Mucosa of descending colon (tissue), 3 donors: ENCODE data around the gene CNN2. TPM values are rescaled to one million over a fixed set of nuclear protein-coding genes. Genes with fewer than 3 reads are reported as not detected.
A peak's percentile ranks its signal among the peaks of the same experiment; 100 is the strongest.

Experiments
- ATAC-seq: fragments of 200-7000 bp; cut with Tn5 transposase; one replicate; pipeline ENCODE4 v1.9.1; 2020; ENCODE audit warnings: mild to moderate bottlenecking, moderate library complexity
- DNase-seq, 3 donors: peaks; one replicate each; pipeline ENCODE4 v3.0.0-alpha.2; 2020
- H3K36me3 ChIP-seq: fragments of 200-600 bp; one replicate; pipeline ENCODE4 v1.8.0; 2021; ENCODE audit warnings: low read depth, mild to moderate bottlenecking
- H3K4me1 ChIP-seq: fragments of 200-600 bp; one replicate; pipeline ENCODE4 v1.8.0; 2021; ENCODE audit warnings: low read depth, mild to moderate bottlenecking
- H3K4me3 ChIP-seq: fragments of 200-600 bp; one replicate; pipeline ENCODE4 v1.8.0; 2021; ENCODE audit warnings: mild to moderate bottlenecking
- H3K9me3 ChIP-seq: fragments of 200-600 bp; one replicate; pipeline ENCODE4 v1.8.0; 2021; ENCODE audit warnings: mild to moderate bottlenecking
- CTCF ChIP-seq: fragments of 200-600 bp; IDR thresholded peaks from one replicate; pipeline ENCODE4 v1.8.0; 2022; ENCODE audit warnings: antibody characterized with exemption, mild to moderate bottlenecking
- intact Hi-C, 2 donors: fragments of 100-400 bp; cut with DNase I in 1 of 2; cut with micrococcal nuclease in 1 of 2; formaldehyde crosslinking; loops; one replicate each; pipeline versions ENCODE4 v1.11.0 to v1.11.1; 2022; cut with DNase I, micrococcal nuclease
- total RNA-seq, 3 donors: library from RNA; stranded (reverse); fragmentation: NEBNext Ultra II Directional in 2 of 3; extraction: Animal tissue kit (Norgen Biotek cat#: 25700) in 2 of 3; gene quantifications; one replicate each; pipeline versions ENCODE4 v1.2.1 to v1.2.4, GENCODE V29; 2021 to 2023
- donor health status: DM: no; HTN: no; CAD: no; lungs with moderate emphysema.
- donor health status: DM: no; HTN: no; CAD: no.
- donor health status: DM: no; HTN: yes; CAD: no.

Gene CNN2
- total RNA-seq, 3 donors from 2014 or later, result 65.0 to 88.8 (median 84.7) TPM

- Histone ChIP-seq H3K9me3 (no peaks in the 10 kb centered on the region), H3K4me1 (peaks cover 22% of the 10 kb centered on the region), H3K36me3 (no peaks in the 10 kb centered on the region), H3K4me3 (no peak overlapping the region)
- intact Hi-C loops, result no loop called here
- TF ChIP-seq CTCF, result no peak
- DNase-seq, result no peak
- no peak for ATAC-seq
These were observed 58.7 kb downstream of the CNN2 start for GRCh38 chr19:1085053-1085658.

- TF ChIP-seq CTCF, result no peak
- H3K9me3 ChIP-seq, result no peaks in the 10 kb centered on the region
- H3K4me3 ChIP-seq, result no peak overlapping the region
- peaks cover 22% of the 10 kb centered on the region for H3K4me1 ChIP-seq
- intact Hi-C loops, result no loop called here
- no peaks in the 10 kb centered on the region for H3K36me3 ChIP-seq
- DNase-seq, result no peak
- ATAC-seq, result no peak
These were observed 59.5 kb downstream of the CNN2 start for GRCh38 chr19:1085676-1086442.

DNA sequence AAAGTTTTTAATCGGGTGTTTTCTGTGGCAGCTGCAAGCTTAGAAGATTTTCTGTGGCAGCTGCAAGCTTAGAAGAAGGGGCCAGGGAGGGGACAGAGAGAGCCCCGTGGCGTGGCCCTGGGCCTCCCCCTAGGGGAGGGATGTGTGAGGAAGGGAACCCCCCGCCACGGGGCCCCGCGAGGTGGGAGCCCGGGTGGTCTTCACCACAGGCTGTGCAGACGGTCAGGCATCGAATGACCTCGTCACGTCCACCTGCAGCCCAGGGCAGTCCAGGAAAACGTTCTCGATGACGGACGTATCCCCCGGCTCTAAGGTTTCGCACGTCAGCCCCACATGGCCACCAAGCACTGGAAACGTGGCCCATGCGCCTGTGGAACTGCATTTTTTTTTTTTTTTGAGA, 60.2 kb downstream of the CNN2 start:
- no peak overlapping the region for H3K4me3 ChIP-seq
- no peak for TF ChIP-seq CTCF
- no peaks in the 10 kb centered on the region for H3K9me3 ChIP-seq
- ATAC-seq, result no peak
- peaks cover 18% of the 10 kb centered on the region for H3K4me1 ChIP-seq
- no peak for DNase-seq
- intact Hi-C loops, result no loop called here
- no peaks in the 10 kb centered on the region for H3K36me3 ChIP-seq

- TF ChIP-seq CTCF, result no peak
- intact Hi-C loops, result no loop called here
- ATAC-seq (peak; percentile 46), DNase-seq (peak in 2 of 3 donors; percentile 61 to 81)
- H3K36me3 ChIP-seq, result no peaks in the 10 kb centered on the region
- no peaks in the 10 kb centered on the region for H3K9me3 ChIP-seq
- H3K4me3 ChIP-seq, result no peak overlapping the region
- peaks cover 15% of the 10 kb centered on the region for H3K4me1 ChIP-seq
These were observed 61.5 kb downstream of the CNN2 start for GRCh38 chr19:1087813-1088415.

- ATAC-seq, result peak; percentile 3
- Histone ChIP-seq H3K4me1 (peaks cover 13% of the 10 kb centered on the region), H3K4me3 (no peak overlapping the region), H3K9me3 (no peaks in the 10 kb centered on the region), H3K36me3 (no peaks in the 10 kb centered on the region)
- DNase-seq, result no peak
- no peak for TF ChIP-seq CTCF
- intact Hi-C loops, result no loop called here
These were observed 62.1 kb downstream of the CNN2 start for GRCh38 chr19:1088416-1089010.

Other genes with a start within 250 kb of the CNN2 start
- gene PTBP1, start 229.2 kb upstream of the CNN2 start, total RNA-seq, result 100 to 1,000 TPM; 204 to 305 (median 281) TPM
- gene PLPPR3, start 204.7 kb upstream of the CNN2 start, total RNA-seq, result under 1 TPM in 1 of 3 donors, not detected in 2; 0.19 TPM
- gene AZU1, start 198.8 kb upstream of the CNN2 start, total RNA-seq, result under 1 TPM in 1 of 3 donors, not detected in 2; 0.25 TPM
- gene PRTN3, start 185.6 kb upstream of the CNN2 start, total RNA-seq, result not detected
- 1 to 10 TPM in 1 of 3 donors, under 1 TPM in 2; 0.43 to 1.2 (median 0.77) TPM for gene ELANE, start 174.3 kb upstream of the CNN2 start, total RNA-seq
- gene CFD, start 166.9 kb upstream of the CNN2 start, total RNA-seq, result 100 to 1,000 TPM in 2 of 3 donors, 10 to 100 TPM in 1; 43.1 to 209 (median 110) TPM
- gene MED16, start 133.4 kb upstream of the CNN2 start, total RNA-seq, result 10 to 100 TPM; 53.4 to 77.4 (median 61.4) TPM
- not detected for gene RNU6-9, start 133.1 kb upstream of the CNN2 start, total RNA-seq
- 10 to 100 TPM; 52.6 to 62.6 (median 54.8) TPM for gene R3HDM4, start 113.4 kb upstream of the CNN2 start, total RNA-seq
- gene KISS1R, start 109.3 kb upstream of the CNN2 start, total RNA-seq, result not detected
- 10 to 100 TPM; 10.1 to 16.0 (median 14.5) TPM for gene ARID3A, start 100.6 kb upstream of the CNN2 start, total RNA-seq
- gene WDR18, start 42.3 kb upstream of the CNN2 start, total RNA-seq, result 10 to 100 TPM; 23.8 to 42.0 (median 33.0) TPM
- not detected for gene GRIN3B, start 26.2 kb upstream of the CNN2 start, total RNA-seq
- gene TMEM259, start 5.5 kb upstream of the CNN2 start, total RNA-seq, result 100 to 1,000 TPM; 185 to 199 (median 190) TPM
- not detected for gene RNU6-2, start 5.1 kb upstream of the CNN2 start, total RNA-seq
- gene ABCA7, start 13.5 kb downstream of the CNN2 start, total RNA-seq, result 10 to 100 TPM; 23.5 to 25.6 (median 25.6) TPM
- 10 to 100 TPM; 33.9 to 64.3 (median 58.8) TPM for gene ARHGAP45, start 40.6 kb downstream of the CNN2 start, total RNA-seq
- gene POLR2E, start 68.8 kb downstream of the CNN2 start, total RNA-seq, result 100 to 1,000 TPM; 108 to 138 (median 133) TPM
- 100 to 1,000 TPM; 126 to 187 (median 144) TPM for gene GPX4, start 77.4 kb downstream of the CNN2 start, total RNA-seq
- 10 to 100 TPM; 58.0 to 86.6 (median 74.6) TPM for gene SBNO2, start 147.7 kb downstream of the CNN2 start, total RNA-seq
- gene STK11, start 179.2 kb downstream of the CNN2 start, total RNA-seq, result 10 to 100 TPM; 69.6 to 86.6 (median 76.3) TPM
- gene CBARP, start 211.4 kb downstream of the CNN2 start, total RNA-seq, result 1 to 10 TPM in 1 of 3 donors, under 1 TPM in 2; 0.29 to 1.2 (median 0.39) TPM
- 100 to 1,000 TPM; 302 to 391 (median 378) TPM for gene ATP5F1D, start 215.1 kb downstream of the CNN2 start, total RNA-seq
- gene MIDN, start 222.0 kb downstream of the CNN2 start, total RNA-seq, result 100 to 1,000 TPM; 136 to 251 (median 213) TPM
- gene CIRBP, start 242.7 kb downstream of the CNN2 start, total RNA-seq, result 100 to 1,000 TPM; 281 to 507 (median 300) TPM
- 10 to 100 TPM; 34.2 to 40.1 (median 39.8) TPM for gene FAM174C, start 248.9 kb downstream of the CNN2 start, total RNA-seq